Hepatocyte (in vitro differentiated cells): ENCODE measurements around the gene DPP8. TPM values are rescaled to one million over a fixed set of nuclear protein-coding genes. Genes with fewer than 3 reads are reported as not detected.

Experiments
- DNase-seq: peaks from one replicate; pipeline ENCODE4 v3.0.0-alpha.2; 2016; ENCODE audit warnings: low spot score
- H2AFZ ChIP-seq: fragments of 200-600 bp; sonication (generic); 2 replicates; pipeline ENCODE4 v1.6.0; 2016; ENCODE audit warnings: antibody characterized with exemption, mild to moderate bottlenecking
- H3K27ac ChIP-seq: fragments of 200-600 bp; sonication (generic); 2 replicates; pipeline ENCODE4 v1.5.1; 2016; ENCODE audit warnings: mild to moderate bottlenecking
- H3K27me3 ChIP-seq: fragments of 200-600 bp; sonication (generic); 2 replicates; pipeline ENCODE4 v1.6.1; 2016
- H3K36me3 ChIP-seq: fragments of 200-600 bp; sonication (generic); replicated peaks from 2 replicates; pipeline ENCODE4 v1.5.1; 2016; ENCODE audit warnings: low read depth; ENCODE audit not compliant: insufficient read depth
- H3K4me1 ChIP-seq: fragments of 200-600 bp; sonication (generic); 2 replicates; pipeline ENCODE4 v1.5.1; 2016; ENCODE audit warnings: mild to moderate bottlenecking, moderate library complexity; ENCODE audit not compliant: insufficient read depth
- H3K4me2 ChIP-seq: fragments of 200-600 bp; sonication (generic); 2 replicates; pipeline ENCODE4 v1.6.0; 2016
- H3K4me3 ChIP-seq: fragments of 200-600 bp; sonication (generic); 2 replicates; pipeline ENCODE4 v1.5.1; 2016; ENCODE audit warnings: mild to moderate bottlenecking
- H3K79me2 ChIP-seq: fragments of 200-600 bp; sonication (generic); 2 replicates; pipeline ENCODE4 v1.6.0; 2017; ENCODE audit warnings: mild to moderate bottlenecking
- H3K9me2 ChIP-seq: fragments of 200-600 bp; sonication (generic); replicated peaks from 2 replicates; pipeline ENCODE4 v1.6.0; 2017; ENCODE audit warnings: mild to moderate bottlenecking; ENCODE audit not compliant: insufficient read depth
- H3K9me3 ChIP-seq: fragments of 200-600 bp; sonication (generic); 2 replicates; pipeline ENCODE4 v1.5.1; 2016; ENCODE audit warnings: low read depth, mild to moderate bottlenecking
- H4K20me1 ChIP-seq: fragments of 200-600 bp; sonication (generic); 2 replicates; pipeline ENCODE4 v1.6.0; 2016; ENCODE audit warnings: mild to moderate bottlenecking; ENCODE audit not compliant: insufficient read depth, poor library complexity, severe bottlenecking
- EZH2 ChIP-seq: fragments of 200-600 bp; sonication (generic); IDR thresholded peaks from 2 replicates; pipeline ENCODE4 v1.6.1; 2016; ENCODE audit warnings: antibody characterized with exemption, mild to moderate bottlenecking, borderline replicate concordance
- EZH2phosphoT487 ChIP-seq: fragments of 200-600 bp; sonication (generic); IDR thresholded peaks from one replicate; pipeline ENCODE4 v1.6.1; 2018; ENCODE audit warnings: antibody characterized with exemption, mild to moderate bottlenecking, low read depth, moderate library complexity; ENCODE audit not compliant: unreplicated experiment, severe bottlenecking
- WGBS: methylation state at CpG from one replicate; pipeline ENCODE4 v1.1.6; 2016; ENCODE audit warnings: low lambda C conversion rate; ENCODE audit errors: missing lambda C conversion rate; 5-methylcytosine and 5-hydroxymethylcytosine counted together
- polyA plus RNA-seq: library from polyadenylated mRNA; unstranded; fragments of >200 nt; fragmentation: Nextera tagmentation; extraction: Ambion mirVana; gene quantifications from 2 replicates; pipeline ENCODE4 v1.2.1, GENCODE V29; 2016
- total RNA-seq: library from RNA; depleted of rRNA; stranded (reverse); fragments of >200 nt; gene quantifications from 2 replicates; pipeline ENCODE4 v1.2.3, GENCODE V29; 2014
- TF ChIP-seq, protein P1 (sequence below): fragments of 200-600 bp; sonication (generic); IDR thresholded peaks from 2 replicates; pipeline ENCODE4 v1.5.1; 2016; ENCODE audit warnings: antibody characterized with exemption, mild to moderate bottlenecking; ENCODE audit not compliant: poor library complexity

DPP8 gene
- total and polyA plus RNA-seq, 2 experiments from 2014 or later, result 23.3 to 25.3 TPM

DNA sequence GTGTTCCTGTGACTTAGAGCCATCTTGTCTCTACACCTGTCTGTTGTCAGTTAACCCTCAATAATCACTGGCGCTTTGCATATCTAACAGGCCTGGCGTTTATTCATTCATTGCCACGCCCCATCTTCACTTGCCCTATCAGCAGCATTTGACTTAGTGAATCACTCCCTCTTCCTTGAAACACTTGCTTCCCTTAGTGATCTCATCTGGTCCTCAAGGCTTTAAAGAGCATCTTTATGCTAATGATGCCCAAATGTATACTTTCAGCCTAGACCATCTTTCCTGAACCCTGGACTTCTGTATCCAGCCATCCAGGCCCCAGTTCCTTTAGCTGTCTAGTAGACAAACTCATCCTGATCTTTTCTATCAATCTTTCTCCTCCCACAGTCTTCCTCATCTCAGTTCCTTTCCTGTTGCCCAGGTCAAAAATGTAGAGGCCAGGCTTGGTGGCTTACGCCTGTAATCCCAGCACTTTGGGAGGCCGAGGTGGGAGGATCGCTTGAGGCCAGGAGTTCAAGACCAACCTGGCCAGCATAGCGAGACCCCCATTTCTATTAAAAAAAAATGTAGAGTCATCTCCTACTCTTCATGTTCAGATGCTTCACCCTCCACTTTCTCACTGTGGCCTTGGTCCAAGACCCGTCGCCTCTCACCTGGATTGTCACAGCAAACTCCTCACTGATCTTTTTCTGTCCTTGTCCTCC, 93.4 kb downstream of the DPP8 start:
- DNase-seq, result no peak

DNA sequence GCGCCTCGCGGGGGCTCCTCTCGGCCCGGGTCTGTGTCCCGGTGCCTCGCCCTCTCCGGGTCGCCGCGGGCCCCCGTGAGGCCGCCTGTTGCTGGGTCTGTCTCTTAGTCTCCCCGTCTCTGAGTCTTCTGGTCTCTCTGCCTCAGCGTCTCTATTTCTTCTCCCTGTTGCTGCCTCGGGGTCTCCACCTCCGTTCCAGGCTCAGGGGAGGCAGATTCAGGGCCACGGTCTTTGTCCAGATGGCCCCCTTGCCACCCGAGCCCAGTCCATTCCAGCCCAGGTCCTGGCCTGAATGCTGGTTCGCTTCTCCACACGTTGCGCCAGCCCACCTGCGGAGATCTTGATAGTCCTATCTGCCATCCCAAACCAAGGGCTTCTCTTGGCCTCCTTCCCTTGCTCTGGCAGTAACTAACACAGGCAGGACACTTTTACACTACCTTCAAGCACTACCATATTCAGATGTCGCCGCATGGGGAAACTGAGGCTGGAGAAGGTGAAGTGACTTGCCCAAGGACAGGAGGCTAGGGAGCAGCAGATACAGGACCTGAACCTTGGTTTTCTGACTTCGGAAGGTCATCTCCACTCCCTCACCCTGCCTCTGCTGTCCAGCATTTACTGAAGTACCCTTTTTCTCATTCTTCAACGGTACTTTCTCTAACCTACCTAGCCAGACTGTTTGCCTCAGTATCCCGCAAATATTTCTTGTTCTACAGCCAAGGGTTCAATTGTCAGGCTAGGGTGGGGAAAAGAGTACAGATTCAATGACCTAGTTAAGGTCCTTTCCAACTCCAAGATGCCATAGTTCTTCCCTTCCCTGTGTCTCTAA, 94.1 kb downstream of the DPP8 start:
- Histone ChIP-seq H3K9me3 (no peaks in the 10 kb centered on the region), H3K9me2 (no peaks in the 10 kb centered on the region), H2AFZ (peak overlapping the region; percentile 86), H3K79me2 (peaks cover 19% of the 10 kb centered on the region), H4K20me1 (no peaks in the 10 kb centered on the region), H3K27me3 (no peaks in the 10 kb centered on the region), H3K4me3 (no peak overlapping the region), H3K36me3 (no peaks in the 10 kb centered on the region), H3K27ac (peak overlapping the region; percentile 57), H3K4me2 (peak overlapping the region; percentile 78), H3K4me1 (peaks cover 16% of the 10 kb centered on the region)
- TF ChIP-seq EZH2 (no peak), EZH2phosphoT487 (no peak)
- TF ChIP-seq, protein P1, sequence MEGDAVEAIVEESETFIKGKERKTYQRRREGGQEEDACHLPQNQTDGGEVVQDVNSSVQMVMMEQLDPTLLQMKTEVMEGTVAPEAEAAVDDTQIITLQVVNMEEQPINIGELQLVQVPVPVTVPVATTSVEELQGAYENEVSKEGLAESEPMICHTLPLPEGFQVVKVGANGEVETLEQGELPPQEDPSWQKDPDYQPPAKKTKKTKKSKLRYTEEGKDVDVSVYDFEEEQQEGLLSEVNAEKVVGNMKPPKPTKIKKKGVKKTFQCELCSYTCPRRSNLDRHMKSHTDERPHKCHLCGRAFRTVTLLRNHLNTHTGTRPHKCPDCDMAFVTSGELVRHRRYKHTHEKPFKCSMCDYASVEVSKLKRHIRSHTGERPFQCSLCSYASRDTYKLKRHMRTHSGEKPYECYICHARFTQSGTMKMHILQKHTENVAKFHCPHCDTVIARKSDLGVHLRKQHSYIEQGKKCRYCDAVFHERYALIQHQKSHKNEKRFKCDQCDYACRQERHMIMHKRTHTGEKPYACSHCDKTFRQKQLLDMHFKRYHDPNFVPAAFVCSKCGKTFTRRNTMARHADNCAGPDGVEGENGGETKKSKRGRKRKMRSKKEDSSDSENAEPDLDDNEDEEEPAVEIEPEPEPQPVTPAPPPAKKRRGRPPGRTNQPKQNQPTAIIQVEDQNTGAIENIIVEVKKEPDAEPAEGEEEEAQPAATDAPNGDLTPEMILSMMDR, result no peak
- 25% methylated on average over 25 of the region's 28 CpGs for WGBS
- no peak for DNase-seq

More for the DNA sequence above, 93.4 kb downstream of the DPP8 start:
- H3K27me3 ChIP-seq, result no peaks in the 10 kb centered on the region
- peaks cover 16% of the 10 kb centered on the region for H3K4me1 ChIP-seq
- no peaks in the 10 kb centered on the region for H4K20me1 ChIP-seq
- H3K9me2 ChIP-seq, result no peaks in the 10 kb centered on the region
- H3K4me2 ChIP-seq, result no peak overlapping the region
- peaks cover 18% of the 10 kb centered on the region for H3K79me2 ChIP-seq
- H3K27ac ChIP-seq, result no peak overlapping the region
- H3K9me3 ChIP-seq, result no peaks in the 10 kb centered on the region
- H2AFZ ChIP-seq, result no peak overlapping the region
- no peak overlapping the region for H3K4me3 ChIP-seq
- no peak for TF ChIP-seq EZH2
- TF ChIP-seq EZH2phosphoT487, result no peak
- TF ChIP-seq, protein P1, result no peak
- 90% methylated on average over 8 of the region's 9 CpGs for WGBS
- H3K36me3 ChIP-seq, result no peaks in the 10 kb centered on the region

DNA sequence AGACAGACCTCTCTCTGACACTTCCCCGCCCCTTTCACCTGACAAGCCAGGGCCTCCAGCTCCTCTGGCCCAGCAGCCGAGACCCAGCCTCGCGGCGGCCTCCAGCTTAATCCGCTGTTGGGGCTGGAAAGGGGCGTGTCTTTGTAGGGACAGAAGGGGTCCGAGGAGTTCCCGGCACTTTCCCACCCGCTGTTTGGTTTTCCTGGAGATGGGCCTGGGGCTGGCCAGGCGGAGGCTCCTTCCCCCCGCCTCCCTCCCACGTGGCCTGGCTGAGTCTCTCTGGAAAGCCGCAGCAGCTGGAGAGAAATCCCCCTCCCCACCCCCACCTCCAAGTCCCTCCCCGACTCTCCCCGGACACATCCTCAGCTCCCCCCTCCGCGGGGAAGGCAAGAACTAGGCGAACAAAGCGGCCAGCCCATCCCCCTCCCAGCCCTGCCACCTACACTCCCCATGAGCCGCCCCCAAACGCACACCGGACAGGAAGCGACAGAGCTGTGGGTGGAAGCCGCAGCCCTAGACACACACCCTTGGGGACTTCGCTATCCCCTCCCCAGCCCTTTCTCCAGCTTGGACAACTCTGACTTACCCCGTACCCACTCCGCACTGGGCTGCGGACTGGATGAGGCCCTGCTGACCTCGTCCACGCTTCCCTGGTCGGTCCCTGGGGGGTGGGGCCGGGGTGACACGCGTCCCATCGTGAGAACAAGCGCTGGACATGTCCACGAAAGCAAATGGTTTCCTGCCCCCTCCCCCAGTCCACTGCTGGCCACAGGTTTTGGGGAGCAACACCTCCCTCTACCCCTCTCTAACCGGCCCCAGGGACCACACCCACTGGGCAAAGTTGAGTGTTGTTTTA, 95.9 kb downstream of the DPP8 start:
- WGBS, result 1% methylated on average over 23 of the region's 39 CpGs
- peaks cover 28% of the 10 kb centered on the region for H3K79me2 ChIP-seq
- H3K9me2 ChIP-seq, result no peaks in the 10 kb centered on the region
- peak overlapping the region; percentile 83 for H3K27ac ChIP-seq
- H3K9me3 ChIP-seq, result no peaks in the 10 kb centered on the region
- H2AFZ ChIP-seq, result peak overlapping the region; percentile 64
- DNase-seq, result peak; percentile 85
- no peaks in the 10 kb centered on the region for H4K20me1 ChIP-seq
- peaks cover 16% of the 10 kb centered on the region for H3K4me1 ChIP-seq
- no peaks in the 10 kb centered on the region for H3K27me3 ChIP-seq
- H3K36me3 ChIP-seq, result no peaks in the 10 kb centered on the region
- H3K4me2 ChIP-seq, result peak overlapping the region; percentile 94
- TF ChIP-seq EZH2 (no peak), EZH2phosphoT487 (no peak)
- TF ChIP-seq, protein P1, result no peak
- H3K4me3 ChIP-seq, result peak overlapping the region; percentile 79
